HG03135 (cell line): ENCODE measurements around the gene SETD5.
"Not testable (repeated sequence)": the region's sequence is repeated elsewhere in the genome, so short reads cannot be mapped to it uniquely, and the experiment has no call there.

ENCODE experiments used
- ATAC-seq: cut with Tn5 transposase; IDR thresholded peaks from one replicate; pipeline ENCODE4 v1.9.1; 2021; ENCODE audit warnings: mild to moderate bottlenecking, moderate library complexity; ENCODE audit not compliant: unreplicated experiment

Gene SETD5

DNA sequence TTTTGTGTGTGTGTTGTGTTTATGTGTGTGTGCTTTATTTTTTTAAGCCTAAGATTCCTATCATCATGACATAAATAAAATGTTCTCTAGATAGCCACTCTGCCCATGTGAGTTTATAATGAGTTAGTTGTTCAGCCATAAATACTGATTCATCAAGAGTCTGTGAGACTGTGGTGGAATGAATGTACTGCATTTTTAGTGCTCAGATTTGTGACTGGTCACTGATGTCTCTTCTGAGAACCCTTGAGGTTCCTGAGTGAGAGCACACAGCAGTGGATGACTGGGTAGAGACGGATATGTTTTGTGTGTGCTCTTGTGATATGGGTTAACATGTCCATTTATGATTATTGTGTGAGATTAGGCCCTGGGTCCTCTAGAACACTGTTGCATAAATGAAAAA is 51.2 kb downstream of the SETD5 start:
- ATAC-seq, result no peak

DNA sequence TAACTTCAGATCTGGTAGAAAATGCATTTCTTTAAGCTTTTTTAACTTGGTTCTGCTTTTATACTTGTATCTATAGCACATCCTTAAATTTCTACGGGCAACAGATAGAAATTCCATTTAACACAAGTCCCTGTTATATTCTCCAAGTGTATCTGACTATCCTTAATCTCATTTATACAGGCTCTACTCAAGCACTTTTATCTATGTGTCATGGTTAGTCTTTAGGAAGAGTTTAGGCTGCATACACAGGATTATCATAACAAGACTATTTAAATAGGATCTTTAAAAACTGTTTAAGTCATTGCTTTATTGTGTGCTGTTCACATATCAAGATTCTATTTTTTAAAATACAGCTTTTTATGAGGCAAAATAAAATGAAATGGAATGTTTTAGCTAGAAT is 52.7 kb downstream of the SETD5 start:
- no peak for ATAC-seq

DNA sequence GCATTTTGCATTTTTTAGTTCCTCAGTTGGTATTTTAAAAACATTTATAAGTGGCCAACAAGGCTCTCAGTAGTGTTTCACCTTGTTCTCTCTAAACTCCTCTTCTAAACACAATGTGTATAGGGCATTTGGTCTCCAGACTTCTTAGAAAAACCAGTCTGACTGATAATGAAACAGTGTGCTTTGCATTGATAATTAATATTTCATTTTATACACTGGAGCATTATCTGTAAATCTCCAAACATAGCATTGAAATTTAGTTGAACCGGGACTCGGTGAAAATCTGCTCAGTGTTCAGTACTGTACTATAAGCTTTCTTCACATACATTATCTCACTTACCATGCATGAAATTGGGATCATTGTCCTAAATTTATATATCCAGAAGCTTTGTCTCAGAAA is 53.6 kb downstream of the SETD5 start:
- ATAC-seq, result no peak

DNA sequence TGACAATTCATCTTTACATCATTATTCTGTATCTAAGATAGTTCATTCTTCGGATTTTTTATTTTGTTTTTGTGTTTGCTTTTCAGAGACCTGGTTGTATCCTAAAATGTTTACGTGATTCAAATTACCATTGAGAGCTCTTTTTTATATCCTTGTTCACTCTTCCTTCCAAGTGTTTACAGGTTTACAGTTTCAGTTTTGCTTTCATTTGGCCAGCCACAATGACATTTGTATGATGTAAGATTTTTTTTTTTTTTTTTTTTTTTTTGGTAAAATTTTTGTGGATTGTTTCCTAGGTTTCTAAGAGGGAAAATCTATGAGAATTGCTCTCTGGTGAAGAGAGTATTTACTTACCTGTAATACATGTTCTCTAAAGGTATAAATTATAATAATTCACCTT is 55.0 kb downstream of the SETD5 start:
- no peak for ATAC-seq

DNA sequence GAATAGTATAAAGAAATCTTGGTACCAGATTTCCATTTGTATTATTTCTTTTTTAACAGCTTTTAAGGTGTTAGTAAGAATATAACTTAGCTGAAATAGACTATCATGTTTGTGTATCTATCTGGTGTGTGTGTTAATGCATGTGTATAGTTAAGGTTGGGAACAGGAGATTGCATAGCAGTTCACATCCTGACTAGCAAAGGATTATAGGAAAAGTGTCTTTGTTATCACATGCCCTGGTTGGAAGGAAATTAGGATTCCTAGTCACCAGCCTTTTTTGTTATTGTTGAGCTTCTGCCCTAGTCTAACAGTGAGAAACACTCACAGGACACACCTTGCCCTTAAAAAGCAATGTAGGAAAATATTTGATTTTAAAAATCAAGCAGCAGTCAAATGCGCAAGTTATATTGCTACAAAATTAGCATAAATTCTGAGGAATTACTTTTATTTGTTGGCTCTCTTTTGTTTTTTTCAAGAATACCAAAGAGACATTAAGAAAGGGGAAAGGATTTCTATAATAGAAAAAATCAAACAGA is 58.2 kb downstream of the SETD5 start:
- ATAC-seq, result no peak

DNA sequence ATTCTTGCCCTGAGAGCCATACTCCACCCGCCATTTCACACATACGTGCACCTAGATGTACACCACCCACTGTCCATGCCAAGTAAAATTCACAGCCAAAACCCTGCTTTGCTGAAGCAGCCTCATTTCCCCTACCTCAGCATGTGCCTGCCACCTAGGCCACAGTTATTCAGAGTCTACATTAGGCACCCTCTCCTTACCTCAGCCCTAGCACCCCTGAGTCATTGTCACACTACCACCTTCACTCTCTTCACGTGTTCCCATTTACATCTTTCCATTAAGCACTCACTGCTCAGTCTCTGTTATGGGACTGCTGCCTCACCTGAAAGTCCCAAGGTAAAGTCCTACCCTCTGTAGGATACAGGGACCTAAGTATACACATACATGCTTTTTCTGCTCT is 70.0 kb downstream of the SETD5 start:
- ATAC-seq, result no peak

DNA sequence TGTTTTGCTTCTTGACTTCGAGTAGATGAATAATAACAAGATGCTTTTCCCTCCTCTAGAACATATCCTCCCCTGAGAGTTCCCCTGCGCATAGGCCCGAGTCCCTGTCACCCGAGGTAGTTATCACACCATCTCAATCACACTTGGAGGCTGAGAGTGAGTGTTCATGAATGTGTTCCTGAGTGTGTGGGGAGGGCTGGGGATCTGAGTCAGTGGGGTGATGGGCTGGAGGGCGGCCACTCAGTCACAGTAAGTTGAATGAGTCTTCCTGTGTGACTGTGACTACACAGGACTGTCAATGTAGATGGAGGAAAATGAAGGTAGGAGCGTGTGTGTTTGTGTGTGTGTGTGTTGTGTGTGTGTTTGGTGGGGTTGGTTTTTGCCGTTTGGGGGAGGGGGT is 71.0 kb downstream of the SETD5 start:
- no peak for ATAC-seq

DNA sequence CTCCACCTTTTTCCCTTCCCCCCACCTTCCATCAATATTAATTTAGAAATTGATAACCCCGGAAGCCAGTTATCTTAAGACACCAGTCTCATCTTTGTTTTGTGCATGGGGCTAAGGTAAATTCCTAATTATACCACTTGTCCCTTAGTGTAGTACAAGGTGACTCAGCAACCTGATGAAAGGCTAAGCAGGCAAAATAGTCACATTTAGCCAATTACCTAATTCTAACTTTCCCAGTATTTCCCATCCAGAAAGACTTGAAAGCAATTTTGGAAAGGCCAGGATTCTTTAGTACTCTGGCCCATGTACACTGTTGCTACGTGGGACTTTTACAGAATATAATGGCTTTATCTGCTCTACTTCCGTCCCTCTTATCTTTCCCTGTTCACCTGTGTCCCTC is 72.6 kb downstream of the SETD5 start:
- no peak for ATAC-seq

DNA sequence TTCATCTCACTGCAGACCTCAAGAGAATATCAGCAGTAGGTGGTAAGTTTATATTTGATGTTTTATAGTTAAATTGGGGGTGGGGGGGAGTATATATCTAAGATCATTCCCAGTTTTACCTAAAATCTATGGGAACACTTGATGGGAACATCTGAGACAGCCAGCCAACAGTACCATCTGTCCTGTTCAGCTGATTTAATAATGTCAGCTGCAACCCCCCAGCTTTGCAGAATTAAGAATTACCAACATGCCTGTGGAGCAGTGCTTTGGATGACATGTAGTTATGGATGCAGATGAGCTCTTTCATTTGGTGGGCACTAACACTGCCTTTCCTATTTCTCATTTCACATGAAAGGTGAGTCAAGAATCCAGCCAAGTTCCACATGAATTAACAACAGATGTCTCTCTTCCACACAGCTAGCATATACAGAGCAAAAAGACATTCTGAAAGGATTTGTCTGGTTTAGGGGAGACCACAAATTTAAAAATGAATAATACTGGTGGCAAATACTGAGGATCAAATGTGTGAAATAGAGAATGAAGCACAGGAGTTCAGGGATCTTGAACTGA is 76.2 kb downstream of the SETD5 start:
- ATAC-seq, result no peak

DNA sequence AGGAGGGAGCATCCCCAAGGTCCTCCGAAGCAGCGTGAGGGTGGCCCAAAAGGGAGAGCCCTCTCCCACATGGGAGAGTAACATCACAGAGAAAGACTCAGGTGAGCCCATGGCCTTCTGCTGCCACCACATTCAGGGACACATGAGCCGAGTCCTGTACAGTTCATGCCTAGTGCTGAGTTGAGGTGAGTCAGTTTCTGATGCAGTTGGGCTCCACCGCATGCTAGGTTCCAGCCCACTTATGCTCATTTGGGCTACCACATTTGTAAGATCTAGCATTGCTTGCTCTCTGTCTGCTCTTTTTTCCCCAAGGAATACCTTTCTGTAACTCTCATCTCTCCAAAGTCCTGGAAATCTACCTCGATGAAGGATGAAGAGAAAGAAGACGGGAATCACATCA is 77.1 kb downstream of the SETD5 start:
- ATAC-seq, result no peak

DNA sequence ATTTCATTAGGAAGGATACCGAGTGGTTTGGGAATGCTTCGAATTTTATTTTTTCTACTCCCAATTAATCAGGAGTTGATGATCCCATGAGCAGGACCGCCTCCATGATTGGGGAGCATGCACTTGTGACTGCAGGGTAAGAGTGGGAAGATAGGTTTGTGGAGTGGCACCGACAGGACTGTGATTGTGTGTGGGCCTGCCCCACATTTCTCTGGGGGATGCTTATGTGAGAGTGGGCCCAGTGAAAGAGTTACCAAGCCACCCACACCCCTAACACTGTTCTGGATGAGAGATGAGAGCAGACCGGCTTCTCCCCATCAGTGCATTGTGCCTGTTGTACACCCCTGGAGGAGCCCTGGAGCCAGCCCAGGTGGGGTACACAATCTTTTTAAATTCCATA is 79.5 kb downstream of the SETD5 start:
- no peak for ATAC-seq

DNA sequence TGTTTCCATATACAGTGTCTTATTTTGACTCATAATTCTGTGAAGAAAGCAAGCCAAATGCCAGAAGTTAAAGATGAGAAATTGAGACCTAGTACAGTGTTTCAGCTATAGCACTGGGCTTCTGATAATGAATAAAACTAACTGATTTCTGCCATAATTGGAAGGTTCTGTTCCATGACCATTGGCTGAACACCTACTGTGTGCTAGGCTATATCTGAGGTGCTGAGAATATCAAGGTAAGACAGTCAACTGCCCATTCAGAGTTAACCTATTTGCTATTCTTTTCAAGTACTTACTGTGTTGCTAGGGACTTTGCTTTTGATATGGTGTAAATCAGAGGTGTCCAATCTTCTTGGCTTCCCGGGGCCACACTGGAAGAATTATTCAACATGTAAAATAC is 82.8 kb downstream of the SETD5 start:
- no peak for ATAC-seq

DNA sequence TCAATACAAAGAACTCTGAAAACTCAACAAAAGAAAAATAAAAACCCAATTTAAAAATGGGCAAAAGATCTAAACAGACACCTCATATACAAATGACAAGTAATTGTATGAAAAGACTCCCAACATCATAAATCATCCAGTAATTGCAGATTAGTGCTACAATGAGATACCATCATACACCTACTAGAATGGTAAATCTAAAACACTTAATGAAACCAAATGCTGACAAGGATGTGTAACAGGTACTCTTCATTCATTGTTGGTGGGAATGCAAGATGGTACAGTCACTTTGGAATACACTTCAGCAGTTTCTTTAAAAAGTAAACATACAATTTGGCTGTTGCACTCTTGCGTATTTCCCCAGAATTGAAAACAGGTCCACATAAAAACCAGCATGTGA is 87.8 kb downstream of the SETD5 start:
- no peak for ATAC-seq

DNA sequence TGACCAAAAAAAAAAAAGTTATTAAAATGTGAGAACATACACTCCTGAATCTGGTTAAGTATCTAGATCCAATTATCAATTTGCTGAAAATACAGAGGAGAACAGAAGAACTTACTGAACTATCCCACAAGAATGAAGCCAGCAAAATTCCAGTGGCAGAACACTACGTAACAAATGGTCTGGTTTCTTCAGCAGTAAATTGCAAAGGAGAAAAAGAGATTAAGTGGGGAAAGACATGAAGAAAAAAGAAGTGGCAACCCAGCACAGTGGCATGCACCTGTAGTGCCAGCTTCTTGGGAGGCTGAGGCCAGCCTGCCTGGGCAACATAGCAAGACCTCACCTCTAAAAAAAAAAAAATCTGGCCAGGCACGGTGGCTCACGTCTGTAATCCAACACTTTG is 94.1 kb downstream of the SETD5 start:
- ATAC-seq, result no peak

DNA sequence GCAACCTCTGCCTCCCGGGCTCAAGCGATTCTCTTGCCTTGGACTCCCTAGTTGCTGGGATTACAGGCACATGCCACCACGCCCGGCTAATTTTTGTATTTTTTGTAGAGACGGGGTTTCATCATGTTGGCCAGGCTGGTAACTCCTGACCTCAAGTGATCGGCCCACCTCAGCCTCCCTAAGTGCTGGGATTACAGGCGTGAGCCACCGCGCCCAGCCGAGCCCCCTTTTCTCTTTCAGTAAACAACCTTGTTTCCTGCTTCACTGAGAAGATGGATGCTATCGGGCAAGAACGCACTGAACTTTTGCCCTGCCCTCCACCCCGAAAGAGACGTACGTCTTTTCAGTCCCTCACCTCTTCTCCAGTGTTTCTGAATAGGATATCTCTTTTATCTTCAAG is 96.6 kb downstream of the SETD5 start:
- not testable (repeated sequence) for ATAC-seq

DNA sequence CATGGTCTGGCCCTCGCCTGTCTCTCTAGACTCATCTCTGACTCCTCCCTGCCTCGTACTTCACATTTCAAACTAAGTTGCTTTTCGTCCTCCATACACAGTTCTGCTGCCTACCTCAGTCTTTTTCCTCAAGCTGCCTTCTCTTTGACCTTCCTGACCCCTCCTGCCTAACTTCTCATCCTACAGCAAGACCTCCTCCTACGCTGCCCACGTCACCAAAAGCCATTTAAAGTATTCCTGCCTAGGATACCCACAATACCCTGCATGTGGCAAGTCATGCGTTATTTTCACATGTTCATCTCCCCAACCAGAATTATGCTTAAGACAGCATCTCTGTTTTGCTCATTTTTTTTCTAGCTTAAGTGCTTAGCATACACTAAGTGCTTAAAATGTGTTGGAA is 99.5 kb downstream of the SETD5 start:
- no peak for ATAC-seq

DNA sequence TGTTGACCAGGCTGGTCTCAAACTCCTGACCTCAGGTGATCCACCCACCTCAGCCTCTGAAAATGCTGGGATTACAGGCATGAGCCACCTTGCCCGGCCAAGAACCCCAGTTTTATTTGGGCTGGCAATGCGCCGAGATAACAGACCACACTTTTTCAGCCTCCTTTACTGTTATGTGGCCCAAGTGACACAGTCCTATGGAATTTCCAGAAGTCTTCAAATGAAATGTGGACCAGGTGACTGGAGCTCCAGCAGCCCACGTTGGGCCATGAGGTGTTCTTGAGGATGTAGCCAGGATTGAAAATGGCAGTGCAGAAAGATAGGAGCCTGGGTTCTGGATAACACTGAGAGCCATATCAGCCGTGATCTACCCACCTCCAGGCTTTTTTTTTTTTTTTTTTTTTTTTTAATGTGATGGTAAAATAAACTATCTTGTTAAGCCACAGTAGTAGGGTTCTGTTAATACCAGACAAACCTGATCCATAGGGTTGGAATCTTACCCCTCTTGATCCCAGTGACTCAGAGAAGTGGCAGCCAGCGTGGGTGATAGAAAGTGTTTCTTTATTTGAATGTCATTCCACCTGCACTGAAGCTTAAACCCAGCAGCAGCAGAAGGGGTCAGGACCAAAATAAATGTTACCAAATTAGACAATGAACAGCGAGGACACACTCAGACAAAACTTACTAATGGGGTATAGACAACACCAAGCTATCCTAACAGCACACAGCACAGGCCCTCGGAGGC is 100.6 kb downstream of the SETD5 start:
- ATAC-seq, result no peak

DNA sequence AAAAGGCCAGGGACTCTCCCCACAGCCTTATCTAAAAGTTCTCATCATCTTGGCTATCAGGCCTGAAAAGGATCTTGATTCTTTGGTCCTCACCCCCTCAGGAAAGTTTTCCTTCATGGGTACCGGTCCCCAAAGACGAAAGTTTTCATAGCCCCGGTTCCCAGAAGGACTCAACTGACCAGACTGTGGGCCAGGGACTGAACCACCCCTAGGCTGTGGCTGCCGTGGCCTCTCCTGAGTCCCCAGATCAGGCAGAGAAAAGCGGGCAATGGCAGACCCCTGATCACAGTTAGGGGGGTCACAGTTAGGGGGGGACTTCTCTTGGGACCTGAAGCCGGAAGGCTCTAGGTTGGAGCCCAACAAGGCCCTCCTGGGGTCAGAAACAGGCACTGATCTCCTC is 101.4 kb downstream of the SETD5 start:
- ATAC-seq, result no peak

DNA sequence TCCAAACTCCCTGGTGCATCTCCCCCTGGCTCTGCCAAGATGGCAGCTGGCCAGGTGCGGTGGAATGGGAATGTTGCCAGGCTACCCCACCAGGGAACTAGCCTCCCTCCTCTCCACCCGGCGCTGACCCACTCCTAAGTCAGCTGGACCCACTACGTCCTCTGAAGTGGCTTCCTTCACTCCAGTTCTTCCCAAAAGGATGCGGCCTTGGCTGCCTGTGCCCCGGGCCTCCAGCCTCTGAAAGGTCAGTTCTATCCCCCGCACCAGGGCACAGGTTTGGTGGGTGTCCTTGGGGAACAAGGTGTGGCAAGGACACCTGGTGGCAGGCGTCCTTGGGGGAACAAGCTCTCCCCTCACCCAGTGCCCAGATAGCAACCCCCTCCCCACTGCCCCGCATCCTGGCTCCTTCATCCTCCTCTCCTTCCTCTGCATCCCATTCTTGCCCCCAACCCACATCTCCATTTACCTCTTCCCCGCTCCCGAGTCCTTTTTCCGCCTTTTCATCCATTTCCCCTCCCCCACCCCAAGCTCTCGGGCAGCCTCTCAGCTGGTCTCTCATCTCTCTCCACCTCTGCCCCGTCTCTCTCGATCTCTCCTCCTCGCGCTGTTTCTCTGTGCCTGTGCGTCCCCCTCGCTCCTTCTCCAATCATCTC is 102.2 kb downstream of the SETD5 start:
- no peak for ATAC-seq

DNA sequence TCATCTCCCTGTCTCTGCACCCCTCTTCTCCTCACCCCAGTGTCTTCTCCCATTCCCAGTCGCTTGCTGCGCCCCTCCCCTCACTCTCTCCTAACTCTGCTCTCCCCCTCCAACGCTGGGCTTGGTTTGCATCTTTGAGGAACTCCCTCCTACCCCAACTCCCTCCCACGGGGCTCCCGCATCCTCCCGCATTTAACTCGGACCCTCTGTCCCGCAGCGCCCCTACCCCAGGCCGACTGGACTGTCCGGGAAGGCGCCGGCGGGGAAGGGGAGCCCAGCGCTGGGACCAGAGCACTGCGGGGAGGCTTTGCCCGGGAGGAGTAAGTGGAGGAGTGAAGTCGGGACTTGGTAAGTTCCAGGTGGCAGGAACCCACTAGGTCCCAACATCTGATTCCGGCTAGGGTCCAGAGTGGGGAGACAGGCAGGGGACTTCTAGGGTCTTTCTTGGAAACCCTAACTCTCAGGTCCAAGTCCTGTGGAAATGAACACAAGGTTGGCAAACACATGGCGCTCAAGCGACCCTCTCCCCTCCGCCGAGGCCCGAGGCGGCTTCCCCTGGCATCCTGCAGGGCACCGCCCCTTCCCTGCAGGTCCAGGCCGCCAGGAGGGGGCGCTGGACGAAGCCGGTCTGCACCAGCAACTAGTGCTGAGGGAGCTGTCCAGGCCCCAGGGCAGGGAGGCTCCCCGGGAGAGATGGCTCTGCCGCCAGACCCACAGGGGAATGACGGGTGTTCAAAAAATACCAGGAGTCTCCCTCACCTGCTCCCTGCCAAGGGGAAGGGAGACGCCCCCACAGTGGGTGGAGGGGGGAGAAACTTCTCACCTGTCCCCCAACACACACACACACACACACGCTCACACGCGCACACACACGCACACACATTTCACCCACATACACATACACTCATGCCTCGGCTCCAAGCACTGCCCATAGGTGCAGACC is 103.0 kb downstream of the SETD5 start:
- peak; percentile 69 for ATAC-seq

DNA sequence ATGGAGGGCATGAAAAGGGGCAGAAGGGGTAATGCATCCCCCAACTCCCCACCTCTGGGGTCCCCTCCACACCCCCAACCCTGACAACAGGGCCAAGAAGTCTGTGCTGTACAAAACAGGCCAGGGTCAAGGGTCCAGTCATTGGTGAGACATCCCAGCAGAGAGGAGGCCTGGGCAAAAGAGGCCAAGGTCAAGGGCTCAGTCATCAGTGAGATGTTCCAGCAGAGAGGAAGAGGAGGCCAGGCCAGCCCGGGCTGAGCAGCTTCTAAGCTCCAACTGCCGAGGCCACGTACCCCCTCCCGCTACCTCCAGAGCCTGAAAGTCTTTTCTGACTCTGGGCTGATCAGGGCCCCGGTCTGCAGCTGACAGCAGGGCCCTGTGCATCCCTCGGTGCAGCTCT is 103.8 kb downstream of the SETD5 start:
- no peak for ATAC-seq
